ENCODE results near the gene SIGLEC11.
"Not testable (repeated sequence)": the region's sequence is repeated elsewhere in the genome, so short reads cannot be mapped to it uniquely, and the experiment has no call there.

Gene SIGLEC11

DNA sequence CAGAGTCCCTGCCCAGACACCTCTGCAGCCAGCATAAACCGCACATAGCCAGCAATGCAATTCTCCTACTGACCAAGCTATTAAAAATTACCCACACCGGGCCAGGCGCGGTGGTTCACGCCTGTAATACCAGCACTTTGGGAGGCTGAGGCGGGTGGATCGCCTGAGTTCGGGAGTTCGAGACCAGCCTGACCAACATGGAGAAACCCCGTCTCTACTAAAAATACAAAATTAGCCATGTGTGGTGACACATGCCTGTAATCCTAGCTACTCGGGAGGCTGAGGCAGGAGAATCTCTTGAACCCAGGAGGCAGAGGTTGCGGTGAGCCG is 36.1 kb downstream of the SIGLEC11 start:
- not testable (repeated sequence) for DNase-seq

DNA sequence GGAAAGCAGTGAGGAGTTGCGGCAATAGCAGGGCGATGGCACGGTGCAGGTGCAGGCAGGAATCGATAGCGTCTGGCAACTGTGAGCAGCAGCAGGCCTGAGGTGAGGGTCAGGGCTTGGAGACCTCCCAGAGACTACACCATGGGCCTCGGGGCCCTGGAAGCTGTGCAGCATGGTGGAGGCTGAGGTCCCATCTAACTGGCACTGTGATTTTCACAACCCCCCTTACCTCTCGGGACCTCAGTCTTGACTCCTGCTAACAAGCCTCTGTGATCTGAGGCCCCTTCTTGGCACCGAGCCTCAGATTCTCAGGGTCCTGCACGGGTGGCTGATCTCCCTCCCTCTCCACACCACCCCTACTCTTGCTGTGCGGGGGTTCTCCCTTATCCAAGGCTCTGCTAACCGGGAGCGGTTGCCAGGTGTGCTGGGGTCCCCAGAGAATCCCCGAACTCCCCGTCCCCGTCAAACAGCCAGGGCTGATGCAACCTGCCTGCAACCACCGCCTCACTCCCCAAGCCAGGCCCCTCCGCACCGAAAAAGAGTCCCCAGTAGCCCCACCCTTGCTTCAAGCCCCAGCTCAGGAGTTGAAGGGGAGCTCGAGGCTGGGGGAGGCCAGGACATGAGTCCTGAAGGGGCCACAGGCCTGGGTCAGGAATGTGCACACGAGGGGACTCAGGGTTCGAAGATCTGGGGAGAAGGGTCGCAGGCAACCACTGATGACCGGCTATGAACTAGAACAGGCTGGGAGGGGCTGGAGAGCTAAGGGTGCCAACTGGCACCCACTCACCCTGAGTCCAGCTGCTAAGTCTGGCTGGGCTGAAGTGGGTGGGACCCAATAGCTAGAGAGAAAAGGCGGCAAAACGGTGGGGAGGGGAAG is 36.7 kb downstream of the SIGLEC11 start:
- DNase-seq: no peak

DNA sequence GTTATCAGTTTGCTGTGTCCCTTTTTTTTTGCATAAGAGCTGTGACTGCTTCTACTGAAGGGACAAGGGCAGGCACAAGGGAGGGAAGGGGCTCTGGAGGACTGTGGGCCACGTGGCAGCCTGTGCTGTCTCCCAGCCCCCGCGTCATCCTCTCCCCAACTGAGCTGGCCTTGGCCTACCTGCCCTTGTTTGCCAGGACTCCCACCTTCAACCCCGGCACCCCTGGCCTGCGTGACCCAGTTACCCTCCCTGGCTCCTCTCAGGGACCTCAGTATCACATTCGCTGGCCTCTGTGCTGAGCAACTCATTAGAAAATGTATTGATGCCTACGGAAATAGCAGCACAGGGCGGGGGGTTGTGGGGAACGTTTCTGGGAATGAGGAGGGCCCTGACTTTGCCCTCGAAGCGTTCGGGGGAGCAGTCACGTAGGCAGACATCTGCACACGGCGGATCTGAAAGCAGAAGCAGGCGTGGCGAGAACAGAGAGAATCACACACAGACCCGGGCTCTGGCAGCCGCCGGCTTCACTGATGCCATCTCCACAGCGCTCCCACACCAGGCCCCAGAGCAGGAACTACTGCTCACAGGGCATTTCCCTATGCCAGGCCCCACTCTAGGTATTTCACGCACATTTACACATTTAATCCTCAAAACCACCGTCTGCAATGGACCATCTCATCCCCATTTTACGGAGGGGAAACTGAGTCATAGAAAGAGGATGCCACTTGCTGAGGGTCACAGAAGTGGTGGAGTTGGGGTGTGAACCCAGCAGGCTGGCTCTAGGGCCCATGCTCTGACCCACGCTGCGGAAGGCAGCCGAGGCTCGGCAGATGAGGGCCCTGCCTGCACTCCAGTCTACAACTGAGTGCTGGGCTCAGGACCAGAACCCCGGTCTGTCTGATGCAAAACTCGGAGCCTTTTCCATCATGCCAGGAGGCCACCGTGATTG is 37.6 kb downstream of the SIGLEC11 start:
- DNase-seq: peak in 1 of 2 donors; percentile 27

DNA sequence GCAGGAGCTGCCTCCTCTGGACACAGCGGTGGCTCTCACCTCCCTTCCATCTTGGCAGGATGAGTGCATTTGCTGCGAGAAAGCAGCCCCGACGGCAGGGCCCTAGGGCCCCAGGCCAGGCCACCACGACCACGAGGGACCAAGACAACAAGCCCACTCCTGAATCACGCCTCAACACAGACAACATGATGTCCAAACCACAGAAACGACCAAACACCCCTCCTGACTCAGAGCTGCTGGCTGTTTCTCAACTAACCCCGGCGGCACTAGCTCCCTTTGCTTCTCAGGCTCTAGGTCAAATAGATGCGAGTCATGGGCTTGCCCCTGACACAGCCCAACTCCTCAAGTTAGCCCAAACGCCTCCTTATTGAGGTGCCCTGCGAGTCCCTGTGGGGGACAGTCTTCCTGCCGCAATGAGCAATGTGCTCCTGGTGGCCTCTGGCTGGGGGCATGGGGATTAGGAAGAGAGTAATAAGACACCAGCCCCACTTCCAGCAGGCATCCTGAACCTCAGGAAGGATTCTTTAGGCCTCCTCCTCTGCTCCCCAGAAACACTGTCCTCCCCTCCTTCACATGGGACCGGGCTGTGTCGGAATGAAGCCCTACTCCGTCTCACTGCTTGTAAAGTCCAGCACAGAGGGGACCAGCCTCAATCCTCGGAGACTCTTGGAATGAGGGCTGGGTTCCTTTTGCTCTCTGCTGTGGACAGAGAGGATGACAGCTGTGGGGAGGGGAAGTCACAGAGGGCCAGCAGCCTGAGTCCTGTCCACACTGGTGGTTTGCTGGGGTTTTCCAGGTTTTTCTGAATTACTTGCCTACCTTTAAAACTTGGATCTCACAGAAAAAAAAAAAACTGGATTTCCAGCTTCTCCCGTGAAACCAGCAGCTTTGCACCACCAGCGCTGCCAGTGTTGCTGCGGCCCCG is 38.8 kb downstream of the SIGLEC11 start:
- no peak for DNase-seq

DNA sequence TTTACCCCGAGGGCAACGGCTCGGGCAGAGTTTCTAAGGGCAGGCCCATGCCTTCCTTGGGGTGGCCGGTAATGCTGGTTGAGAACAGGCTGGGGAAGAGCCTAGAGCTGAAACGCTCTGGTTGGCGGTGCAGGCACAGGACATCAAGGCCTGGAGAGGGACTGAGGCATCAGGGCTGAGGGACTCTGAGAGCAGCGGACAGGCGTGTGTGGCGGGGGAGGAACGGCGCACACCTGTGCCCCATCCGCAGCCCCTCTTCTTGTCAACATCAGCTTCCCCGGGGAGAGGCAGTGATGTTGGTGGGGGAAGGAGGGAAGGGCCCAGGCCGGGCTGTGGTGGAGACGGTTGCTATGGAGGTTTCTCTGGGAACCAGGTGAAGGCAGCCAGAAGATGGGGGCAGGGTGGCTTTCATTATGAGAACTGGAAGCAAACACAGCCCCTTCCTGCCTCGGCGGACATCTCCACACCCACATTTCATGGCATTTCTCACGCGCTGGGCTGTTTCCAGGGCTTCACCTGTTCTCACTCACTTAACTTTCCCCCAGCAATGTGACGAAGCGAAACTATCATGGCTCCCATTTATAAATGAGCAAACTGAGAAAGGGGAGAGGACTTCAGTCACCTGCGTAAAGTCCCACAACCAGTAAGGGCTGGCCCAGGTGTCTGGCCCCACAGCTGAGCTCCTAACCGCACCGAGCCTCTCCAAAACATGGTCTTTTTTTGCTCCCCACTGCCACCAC is 40.2 kb downstream of the SIGLEC11 start:
- no peak for DNase-seq

DNA sequence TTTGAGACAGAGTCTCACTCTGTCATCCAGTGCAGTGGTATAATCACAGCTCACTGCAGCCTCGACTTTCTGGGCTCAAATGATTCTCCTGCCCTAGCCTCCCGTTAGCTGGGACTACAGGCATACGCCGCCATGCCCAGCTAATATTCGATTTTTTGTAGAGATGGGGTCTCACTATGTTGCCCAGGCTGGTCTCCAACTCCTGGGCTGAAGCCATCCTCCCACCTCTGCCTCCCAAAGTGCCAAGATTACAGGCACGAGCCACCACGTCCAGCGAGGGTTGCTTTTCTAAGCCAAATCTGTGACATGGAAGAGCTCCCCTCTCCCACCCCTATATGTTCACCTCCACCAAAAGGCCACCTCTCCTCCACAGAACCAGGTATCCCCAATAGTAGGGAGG is 42.9 kb downstream of the SIGLEC11 start:
- DNase-seq: no peak

DNA sequence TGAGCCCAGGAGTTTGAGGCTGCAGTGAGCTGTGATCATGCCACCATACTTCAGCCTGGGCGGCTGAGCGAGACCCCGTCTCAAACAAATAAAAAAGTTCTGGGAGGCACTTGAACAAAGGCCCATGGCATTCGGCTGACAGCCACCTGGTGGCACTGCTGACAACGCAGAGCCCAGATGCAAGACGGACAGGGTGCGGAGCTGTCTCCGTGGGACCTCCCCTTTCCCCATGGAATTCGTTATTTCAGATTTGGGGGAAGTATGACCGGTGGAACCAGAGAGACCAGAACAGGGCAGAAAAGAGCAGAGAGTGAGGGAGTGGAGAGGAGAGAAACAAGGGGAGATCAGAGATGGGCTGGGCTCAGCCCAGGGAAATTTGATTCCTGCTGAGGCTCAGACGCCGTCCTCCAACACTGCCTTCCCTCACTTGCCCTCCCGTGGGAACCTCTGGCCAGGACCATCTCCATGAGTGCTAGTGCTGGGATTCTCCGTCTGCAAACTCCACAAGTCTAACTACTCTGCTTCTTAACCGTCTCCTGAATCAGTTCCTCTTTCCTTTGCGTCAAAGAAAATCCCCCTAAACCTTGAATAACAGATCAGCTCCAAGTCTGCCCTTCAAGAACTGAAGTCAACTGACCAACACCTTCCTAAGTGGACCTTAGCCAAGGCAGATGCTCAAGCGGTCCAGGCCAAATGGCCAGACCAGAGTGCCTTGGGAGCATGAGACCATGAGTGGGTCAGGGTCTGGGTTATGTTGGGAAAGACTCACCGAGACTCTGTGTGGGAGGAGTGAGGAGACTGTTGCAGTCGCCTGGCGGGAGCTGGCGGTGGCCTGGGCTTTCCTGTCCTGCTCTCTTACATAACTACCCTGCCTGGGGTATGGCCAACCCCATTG is 43.9 kb downstream of the SIGLEC11 start:
- DNase-seq: no peak

DNA sequence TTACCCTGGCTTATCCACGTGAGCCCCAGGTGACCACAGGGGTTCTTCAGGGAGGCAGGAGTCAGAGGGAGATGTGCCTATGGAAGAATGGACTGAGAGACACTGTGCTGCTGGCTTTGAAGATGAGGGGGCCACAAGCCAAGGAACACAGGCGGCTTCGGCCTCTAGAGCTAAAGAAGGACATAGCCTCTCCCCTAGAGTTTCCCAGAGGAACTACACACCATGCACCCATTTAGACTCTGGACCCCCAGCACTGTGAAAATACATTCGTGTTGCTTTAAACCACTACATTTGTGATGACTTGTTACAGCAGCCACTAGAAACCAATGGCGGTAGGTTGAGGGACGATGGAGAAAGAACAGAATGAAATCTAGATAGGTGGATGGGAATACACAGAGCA is 45.7 kb downstream of the SIGLEC11 start:
- DNase-seq: no peak

DNA sequence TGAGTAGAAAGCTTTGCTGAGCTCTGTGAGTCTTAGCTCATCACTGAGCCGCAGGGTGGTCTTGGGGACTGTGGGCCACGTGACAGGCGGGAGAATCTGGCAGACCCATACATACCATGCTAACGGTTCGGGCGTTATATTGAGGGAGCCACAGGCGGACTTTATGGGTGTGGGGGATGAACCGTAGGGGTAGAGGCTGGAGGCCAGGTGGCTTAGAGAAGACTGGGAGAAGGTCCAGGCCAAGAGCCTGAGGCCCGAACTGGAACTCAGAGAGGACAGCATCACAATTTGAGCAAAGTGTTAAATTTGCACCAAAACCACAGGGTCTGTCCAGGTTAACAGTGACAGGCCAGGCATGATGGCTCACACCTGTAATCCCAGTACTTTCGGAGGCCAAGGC is 47.3 kb downstream of the SIGLEC11 start:
- DNase-seq: no peak

DNA sequence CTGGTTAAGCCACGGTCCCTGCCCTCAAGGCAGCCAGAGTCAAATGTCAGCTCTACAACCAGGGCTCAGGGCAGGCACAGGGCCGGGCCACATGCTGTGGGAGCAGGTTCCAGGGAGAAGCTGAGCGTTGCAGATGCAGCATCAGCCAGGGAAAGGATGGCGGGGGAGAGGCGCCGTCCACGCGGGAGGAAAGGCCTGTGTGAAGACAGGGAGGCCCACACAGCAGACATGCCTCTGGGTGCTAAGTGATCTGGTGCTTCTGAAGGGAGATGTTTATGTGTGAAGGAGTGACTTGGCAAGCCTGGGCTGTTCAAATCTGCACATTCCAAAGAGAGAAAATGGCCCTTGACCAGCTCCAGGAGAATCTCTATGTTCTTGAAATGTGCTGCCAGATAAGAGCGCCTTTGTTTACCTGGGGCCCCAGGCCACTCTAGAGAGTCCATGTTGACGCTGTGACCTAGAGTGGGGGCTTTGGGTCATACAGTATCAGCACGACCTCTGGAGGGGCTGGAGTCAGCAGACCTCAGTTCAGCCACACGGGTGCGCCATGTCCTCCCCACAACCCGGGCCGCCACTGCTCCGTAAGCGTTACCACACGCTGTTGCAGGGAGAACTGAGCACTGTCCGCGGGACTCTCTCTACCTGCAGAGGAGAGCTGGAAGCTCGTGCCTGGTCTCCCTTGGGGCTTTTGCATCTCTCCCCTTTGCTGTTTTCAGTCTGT is 47.8 kb downstream of the SIGLEC11 start:
- no peak for DNase-seq

DNA sequence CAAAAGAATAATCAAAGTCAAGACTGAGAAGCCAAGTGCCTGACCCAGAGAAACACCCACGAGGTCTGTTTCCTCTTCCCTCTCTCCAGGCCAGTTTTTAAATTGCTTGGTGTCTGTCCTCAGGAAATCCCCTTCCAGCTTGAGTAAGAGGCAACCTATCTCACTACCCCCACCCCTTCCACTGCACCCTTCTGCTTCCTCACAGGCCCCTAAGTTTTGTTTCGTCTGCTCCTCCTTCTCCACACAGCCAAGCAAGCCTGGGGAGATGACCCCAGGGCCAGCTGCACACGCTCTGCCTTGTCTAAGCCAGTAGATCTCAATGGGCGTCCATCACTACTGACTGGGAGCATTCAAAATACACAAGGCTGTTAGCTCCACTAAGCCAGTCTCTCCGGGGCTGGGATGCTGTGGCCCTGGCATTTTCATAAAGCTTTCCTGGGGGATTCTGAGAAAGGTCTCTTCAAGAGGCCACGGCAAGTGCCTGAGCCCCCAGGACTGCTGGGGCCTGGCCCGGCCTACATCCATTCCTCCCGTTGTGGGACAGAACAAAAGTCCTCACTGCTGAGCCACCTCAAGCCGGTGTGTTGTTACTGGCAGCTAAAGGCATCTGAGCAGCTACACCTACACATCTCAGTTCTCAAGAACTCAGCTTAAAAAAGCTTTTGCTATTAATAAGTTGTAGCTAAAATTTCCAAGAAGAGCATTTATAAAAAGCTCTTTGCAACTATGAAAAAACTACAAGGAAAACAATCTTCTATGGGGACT is 49.4 kb downstream of the SIGLEC11 start:
- DNase-seq: peak in 1 of 2 donors; percentile 36

DNA sequence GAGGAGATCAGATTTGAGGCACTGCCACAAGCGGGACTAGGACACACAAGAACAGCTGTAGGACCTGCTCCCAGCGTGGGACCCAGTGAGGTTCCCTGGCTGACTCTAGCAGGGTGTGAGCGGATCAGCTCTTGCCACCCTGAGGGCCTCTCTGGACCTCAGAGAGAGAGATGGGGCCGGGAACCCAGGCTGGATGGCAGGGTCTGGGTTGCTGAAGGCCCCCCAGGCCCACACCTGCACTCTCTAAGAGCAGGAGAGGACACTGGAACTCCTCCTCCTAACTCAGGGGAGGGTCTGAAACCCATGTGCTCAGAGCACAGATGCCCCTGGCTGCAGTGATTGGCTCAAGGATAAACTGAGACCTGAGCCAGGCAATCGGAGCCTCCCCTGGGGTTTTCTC is 50.8 kb downstream of the SIGLEC11 start:
- no peak for DNase-seq

DNA sequence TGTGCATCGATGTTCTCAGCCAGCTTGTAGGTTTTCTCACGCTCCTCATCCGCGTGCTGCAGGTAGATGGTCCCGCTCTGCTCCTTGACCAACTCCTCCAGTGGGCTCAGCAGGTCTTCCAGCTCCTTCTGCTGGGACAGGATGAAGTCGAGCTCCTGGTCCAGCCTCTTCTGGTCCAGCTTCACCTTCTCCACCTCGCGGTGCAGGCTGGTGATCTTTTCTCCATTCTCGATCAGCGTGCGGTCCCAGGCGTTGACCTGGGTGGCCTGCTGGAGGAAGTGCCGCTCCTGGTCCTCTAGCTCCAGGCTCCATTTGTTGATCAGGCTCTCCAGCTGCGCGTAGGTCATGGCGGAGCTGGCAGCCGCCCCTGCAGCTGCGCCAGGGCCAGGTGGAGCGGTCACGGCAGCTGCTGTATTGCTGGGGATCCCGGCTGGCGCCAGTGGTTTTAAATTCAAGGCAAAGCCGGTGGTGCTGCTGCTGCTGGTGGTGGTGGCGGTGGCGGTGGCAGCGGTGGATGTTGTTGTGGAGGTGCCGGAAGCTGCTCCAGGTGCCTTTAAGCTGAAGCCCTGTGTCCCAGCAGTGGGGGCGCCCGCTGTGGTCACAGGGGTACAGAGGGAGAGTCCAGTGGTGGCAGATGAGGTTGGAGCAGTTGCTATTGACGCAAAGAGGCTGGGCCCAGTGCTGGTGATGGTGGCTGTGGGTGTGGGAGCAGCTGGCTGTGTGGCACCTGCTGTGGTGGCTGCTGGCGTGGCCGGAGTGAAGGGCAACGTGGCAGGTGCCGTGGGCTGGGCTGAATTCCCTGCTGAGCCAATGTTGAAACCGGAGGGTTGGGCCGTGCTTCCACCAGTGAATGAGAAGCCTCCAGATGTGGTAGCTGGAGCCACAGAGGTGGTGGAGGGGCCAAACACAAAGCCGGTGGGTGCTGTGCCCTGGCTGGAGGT is 52.2 kb downstream of the SIGLEC11 start:
- no peak for DNase-seq

DNA sequence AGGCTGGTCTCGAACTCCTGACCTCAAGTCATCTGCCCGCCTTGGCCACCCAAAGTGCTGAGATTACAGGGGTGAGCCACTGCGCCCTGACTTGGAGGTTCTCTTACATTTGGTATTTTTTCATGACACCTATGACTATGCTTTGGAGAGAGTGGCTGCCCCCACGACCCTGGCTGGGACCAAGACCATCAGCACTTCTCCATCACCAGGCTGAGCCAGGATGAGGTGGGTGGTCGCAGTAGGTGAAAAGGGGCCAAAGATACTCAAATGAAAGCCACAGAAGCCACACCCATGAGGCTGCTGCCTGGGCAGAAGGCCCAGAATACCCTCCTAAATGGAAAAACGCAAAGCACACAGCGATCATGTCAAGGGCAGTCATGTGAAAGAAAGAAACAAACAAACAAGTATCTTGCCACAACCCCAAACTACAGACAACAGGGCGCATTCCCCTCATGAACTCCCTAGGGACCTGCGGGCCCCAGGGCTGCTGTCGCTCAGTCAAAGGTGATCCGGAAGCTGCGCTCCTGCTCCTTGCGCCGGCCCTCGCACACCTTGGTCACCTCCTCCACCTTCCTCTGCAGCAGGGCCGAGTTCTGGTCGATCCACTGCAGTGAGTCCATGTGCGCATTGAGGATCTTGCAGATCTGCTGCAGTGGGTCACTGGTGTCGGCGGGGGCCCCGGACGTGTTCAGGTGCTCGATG is 53.1 kb downstream of the SIGLEC11 start:
- no peak for DNase-seq

DNA sequence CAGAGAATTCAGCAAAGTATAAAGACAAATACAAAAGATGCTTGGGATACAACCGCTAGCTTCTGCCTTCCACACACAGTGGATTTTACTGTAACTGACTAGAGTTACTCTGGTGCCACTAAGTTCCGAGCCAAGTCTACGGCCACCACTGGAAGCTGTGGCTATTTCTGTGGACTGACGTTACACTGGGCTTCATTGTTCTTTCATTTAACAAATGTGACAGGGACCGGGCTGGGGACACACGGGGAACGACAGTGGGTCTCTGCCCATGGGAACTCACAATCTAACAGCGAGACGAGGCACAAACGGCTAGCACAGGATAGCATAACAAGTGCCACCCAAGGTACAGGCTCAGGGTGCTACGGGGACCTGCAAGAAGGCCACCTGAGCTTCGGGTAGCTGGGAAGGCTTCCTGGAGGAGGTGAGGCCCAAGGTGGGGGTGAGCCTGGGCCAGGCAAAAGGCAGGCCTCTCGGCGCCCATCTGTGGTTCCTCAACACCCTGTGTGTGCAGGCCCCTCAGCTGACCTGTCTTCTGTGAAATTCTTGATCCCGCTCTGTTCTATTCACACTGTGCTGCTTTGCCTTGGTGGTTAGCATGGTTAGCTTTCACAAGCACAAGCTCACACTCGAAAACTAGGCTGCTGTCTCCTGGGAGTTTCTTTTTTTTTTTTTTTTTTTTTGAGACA is 54.0 kb downstream of the SIGLEC11 start:
- DNase-seq: peak in 1 of 2 donors; percentile 37

DNA sequence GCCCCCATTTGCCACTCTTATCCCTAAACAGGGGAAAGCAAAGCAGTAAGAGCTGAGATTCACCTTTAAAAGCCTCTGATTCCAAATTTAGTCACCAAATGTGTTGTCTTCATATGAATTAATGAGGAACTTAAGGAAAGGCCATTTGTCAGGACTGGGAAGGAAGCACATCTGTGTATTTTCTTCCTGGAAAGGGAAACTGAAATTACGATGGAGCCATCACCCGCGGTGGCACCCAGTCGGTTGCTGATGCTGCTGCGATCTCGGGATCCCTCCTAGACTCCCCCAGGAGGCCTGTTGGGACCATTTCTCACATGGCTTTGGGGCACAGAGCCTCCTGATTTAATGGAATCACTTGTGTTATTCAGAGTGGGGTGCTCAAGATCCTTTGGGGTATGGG is 56.8 kb downstream of the SIGLEC11 start:
- DNase-seq: no peak

Data from hippocampal formation (tissue), 2 donors.